Testis (tissue), 3 donors: ENCODE results near the gene MAP2K3. TPM values are rescaled to one million over a fixed set of nuclear protein-coding genes. Genes with fewer than 3 reads are reported as not detected.

ENCODE experiments used
- DNase-seq: peaks from one replicate; pipeline ENCODE4 v3.0.0-alpha.2; 2019
- H3K27ac ChIP-seq, 2 donors: fragments of 200-600 bp; sonication (generic); one replicate each; pipeline ENCODE4 v1.5.1; 2019
- H3K27me3 ChIP-seq: fragments of 200-600 bp; sonication (generic); one replicate; pipeline ENCODE4 v1.5.1; 2019
- H3K36me3 ChIP-seq: fragments of 200-600 bp; sonication (generic); one replicate; pipeline ENCODE4 v1.5.1; 2017; ENCODE audit warnings: low read depth; ENCODE audit errors: missing control alignments
- H3K4me1 ChIP-seq: fragments of 200-600 bp; sonication (generic); one replicate; pipeline ENCODE4 v1.5.1; 2019
- H3K4me3 ChIP-seq, 2 donors: fragments of 200-600 bp; sonication (generic); one replicate each; pipeline ENCODE4 v1.5.1; 2017 to 2019
- H3K9me3 ChIP-seq: fragments of 200-600 bp; sonication (generic); one replicate; pipeline ENCODE4 v1.5.1; 2017
- POLR2A ChIP-seq: fragments of 450-650 bp; IDR thresholded peaks from one replicate; pipeline ENCODE4 v1.6.1; 2017; ENCODE audit warnings: antibody characterized with exemption, mild to moderate bottlenecking, moderate library complexity
- WGBS, 2 donors: methylation state at CpG; one replicate each; pipeline ENCODE4 v1.1.5; 2018; 5-methylcytosine and 5-hydroxymethylcytosine counted together
- intact Hi-C: fragments of 100-400 bp; cut with DNase I; formaldehyde crosslinking; loops from one replicate; pipeline ENCODE4 v1.15.1; 2023; ENCODE audit warnings: low total_unique reads
- polyA plus RNA-seq: library from polyadenylated mRNA; stranded (reverse); fragments of 350-450 nt; fragmentation: Illumina TruSeq; extraction: RNeasy Lipid Tissue Mini Kit (QIAGEN cat#74804); gene quantifications from one replicate; pipeline ENCODE4 v1.2.3, GENCODE V29; 2014; ENCODE audit warnings: low read depth, low replicate concordance; ENCODE audit not compliant: insufficient read depth
- total RNA-seq, 2 donors: library from RNA; depleted of rRNA; stranded (reverse); fragments of >200 nt; gene quantifications; one replicate each; pipeline ENCODE4 v1.2.3, GENCODE V29; 2016
- TF ChIP-seq, protein P1 (sequence below), 3 experiments: fragments of 450-650 bp in 2 of 3; fragments of 200-600 bp in 1 of 3; sonication (generic) in 1 of 3; IDR thresholded peaks; one replicate each; pipeline ENCODE4 v1.5.1; 2016 to 2019; ENCODE audit warnings: antibody characterized with exemption in 3 of 3, mild to moderate bottlenecking in 2 of 3, moderate library complexity in 1 of 3

The MAP2K3 gene
- total and polyA plus RNA-seq, 3 donors from 2014 or later, result 13.5 to 17.5 (median 15.4) TPM

DNA sequence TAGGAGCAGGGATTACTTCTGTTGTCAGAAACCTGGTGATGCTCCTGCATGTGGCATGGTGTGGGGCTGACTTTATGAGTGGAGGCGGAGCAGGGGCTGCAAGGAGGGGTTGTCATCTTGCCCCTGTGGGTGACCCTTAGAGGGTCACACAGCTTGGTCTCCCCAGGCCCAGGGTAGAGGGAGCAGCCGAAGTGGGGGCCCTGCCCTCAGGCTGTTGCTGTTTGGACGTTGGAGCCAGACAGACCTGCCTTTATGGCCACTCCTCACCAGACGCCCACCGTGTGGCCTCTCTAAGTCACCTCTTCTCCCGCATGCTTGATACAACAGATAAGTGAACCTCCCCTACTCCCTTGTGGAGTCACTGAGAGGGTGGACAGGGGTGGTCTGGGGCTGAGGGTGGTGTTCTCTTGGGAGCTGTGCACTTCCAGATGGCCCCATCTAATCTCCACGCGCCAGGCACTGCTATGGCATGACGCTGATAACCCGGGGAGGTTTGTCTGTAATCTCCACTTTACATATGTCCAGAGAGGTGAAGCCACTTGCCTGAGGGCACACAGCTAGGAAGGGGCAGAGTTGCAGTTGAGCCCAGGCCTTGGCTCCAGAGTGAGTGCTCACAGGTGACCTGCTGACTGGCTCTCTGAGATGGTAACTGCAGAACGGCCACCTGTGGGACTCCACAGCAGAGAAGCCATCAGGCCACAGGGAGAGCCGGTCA, 10.0 kb downstream of the MAP2K3 start:
- Histone ChIP-seq H3K36me3 (no peaks in the 10 kb centered on the region), H3K4me1 (no peaks in the 10 kb centered on the region), H3K9me3 (no peaks in the 10 kb centered on the region), H3K4me3 (no peak overlapping the region), H3K27me3 (no peaks in the 10 kb centered on the region), H3K27ac (no peak overlapping the region)
- intact Hi-C loops, result no loop called here
- no peak for DNase-seq
- TF ChIP-seq, protein P1, sequence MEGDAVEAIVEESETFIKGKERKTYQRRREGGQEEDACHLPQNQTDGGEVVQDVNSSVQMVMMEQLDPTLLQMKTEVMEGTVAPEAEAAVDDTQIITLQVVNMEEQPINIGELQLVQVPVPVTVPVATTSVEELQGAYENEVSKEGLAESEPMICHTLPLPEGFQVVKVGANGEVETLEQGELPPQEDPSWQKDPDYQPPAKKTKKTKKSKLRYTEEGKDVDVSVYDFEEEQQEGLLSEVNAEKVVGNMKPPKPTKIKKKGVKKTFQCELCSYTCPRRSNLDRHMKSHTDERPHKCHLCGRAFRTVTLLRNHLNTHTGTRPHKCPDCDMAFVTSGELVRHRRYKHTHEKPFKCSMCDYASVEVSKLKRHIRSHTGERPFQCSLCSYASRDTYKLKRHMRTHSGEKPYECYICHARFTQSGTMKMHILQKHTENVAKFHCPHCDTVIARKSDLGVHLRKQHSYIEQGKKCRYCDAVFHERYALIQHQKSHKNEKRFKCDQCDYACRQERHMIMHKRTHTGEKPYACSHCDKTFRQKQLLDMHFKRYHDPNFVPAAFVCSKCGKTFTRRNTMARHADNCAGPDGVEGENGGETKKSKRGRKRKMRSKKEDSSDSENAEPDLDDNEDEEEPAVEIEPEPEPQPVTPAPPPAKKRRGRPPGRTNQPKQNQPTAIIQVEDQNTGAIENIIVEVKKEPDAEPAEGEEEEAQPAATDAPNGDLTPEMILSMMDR (IDR thresholded peaks at IDR 0.05), result no peak
- TF ChIP-seq POLR2A, result no peak
- 70 to 71% methylated on average over 12 of the region's 12 CpGs for WGBS, 2 donors

DNA sequence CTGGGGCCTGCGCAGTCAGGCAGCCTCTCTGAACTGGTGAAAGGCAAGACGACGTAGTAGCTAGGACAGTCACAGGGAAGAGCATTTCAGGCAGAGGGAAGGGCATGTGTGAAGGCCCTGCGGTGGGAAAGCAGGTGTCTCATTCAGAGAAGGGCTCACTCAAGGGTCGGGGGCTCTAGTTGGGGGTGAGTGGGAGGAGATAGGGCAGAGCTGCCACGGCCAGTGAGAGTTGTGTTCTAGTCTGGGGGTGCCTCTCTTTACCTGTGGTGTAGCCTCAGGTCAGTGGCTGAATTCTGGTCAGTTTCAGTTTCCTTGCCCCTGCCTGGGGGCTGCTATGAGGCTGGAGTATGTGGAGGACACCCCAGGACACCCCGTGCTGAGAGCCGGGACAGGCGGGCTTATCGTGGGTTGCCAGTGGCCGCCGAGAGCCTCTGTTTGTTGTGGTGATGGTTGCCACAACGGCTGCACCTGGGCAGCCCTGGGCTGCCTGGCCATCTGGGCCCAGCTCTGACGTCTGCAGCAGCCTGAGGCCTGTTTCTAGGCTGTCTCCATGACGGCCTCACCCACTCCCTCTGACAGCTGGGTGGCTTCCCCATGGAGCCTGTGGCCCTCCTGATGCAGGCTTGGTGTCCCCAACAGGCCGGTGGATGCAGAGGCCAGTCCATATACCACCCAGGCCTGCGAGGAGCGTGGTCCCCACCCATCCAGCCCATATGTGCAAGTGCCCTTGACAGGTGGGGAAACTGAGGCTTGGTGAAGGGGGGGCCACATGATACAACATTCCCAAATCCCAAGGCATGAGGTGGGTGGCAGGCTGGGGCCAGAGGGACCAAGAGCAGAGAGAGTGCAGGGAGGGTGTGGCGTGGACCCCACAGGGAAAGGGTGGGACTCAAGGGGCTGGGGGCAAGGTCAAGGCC, 10.8 kb downstream of the MAP2K3 start:
- intact Hi-C loops, result no loop called here
- H3K9me3 ChIP-seq, result no peaks in the 10 kb centered on the region
- no peak for DNase-seq
- H3K4me3 ChIP-seq, result no peak overlapping the region
- H3K36me3 ChIP-seq, result no peaks in the 10 kb centered on the region
- H3K4me1 ChIP-seq, result no peaks in the 10 kb centered on the region
- TF ChIP-seq, protein P1 (IDR thresholded peaks at IDR 0.05), result no peak
- no peak for TF ChIP-seq POLR2A
- WGBS, 2 donors, result 67 to 79% methylated on average over 13 to 19 of the region's 19 CpGs
- no peak overlapping the region for H3K27ac ChIP-seq
- H3K27me3 ChIP-seq, result no peaks in the 10 kb centered on the region

DNA sequence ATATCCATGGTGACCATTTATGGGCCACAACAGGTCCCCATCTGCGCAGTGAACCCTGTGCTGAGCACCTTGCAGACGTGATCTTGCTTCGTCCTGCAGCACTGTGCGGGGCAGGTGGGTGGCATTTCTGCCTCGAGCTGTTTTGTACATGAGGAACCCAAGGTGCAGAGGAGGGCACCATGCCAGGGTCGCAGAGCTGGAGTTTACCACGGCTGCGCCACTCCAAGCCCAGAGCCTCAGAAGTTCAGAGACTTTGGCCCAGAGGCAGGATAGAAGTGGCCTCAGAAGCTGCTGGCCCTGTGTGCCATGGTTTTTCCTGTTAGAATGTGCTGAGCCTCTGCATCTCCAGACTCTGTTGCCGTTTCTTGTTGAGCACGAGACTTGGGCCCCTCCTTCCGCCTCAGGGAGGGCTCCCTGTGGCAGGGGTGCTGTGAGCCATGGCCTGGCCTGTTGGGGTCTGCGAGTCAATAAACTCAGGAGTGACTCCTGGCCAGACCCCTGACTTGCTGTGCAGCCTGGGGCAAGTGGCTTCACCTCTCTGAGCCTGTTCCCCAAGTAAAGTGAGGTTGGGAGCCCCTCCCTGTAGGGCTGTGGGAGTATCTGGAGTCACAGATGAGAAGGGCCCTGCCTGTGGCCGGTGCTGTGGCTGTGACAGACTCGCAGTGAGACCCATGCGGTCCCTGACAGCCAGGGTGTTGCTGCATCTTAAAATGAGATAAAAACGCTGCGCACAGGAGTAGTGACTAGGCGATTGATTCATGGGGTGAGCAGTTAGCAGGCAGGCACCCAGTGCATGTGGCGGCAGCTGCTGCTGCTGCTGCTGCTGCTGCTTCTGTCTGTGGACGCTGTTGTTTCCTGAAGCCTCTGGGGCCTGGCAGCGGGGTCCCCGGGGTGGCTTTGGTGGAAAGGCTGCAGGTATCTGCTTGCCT, 11.8 kb downstream of the MAP2K3 start:
- Histone ChIP-seq H3K36me3 (no peaks in the 10 kb centered on the region), H3K27ac (no peak overlapping the region), H3K4me3 (no peak overlapping the region), H3K4me1 (no peaks in the 10 kb centered on the region), H3K9me3 (no peaks in the 10 kb centered on the region), H3K27me3 (no peaks in the 10 kb centered on the region)
- no peak for DNase-seq
- WGBS, 2 donors, result 67 to 70% methylated on average over 18 to 22 of the region's 22 CpGs
- intact Hi-C loops, result no loop called here
- TF ChIP-seq, protein P1 (IDR thresholded peaks at IDR 0.05), result no peak
- TF ChIP-seq POLR2A, result no peak

DNA sequence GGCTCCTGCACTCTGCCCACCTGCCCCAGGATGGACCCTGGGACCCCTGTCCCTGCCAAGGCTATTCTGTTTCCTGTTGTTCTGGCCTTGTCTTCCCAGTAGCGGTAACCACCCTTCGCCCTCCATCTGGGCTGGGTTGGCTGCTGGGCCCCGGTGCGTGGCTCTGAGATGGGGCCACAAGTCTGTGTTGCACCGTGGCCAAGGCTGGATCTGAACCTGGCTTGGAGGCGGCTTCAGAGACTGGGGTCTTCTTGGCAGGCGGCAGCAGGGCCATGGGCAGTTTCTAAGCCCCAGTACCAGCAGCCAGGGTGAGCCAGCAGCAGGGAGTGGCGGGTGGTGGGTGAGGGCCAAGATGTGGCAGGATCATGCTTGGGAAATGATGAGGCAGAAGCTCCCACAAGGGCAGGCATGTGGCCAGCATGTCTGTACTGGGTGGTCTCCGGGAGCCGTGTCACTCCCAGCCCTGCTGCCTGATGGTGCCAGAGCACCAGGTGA, 12.6 kb downstream of the MAP2K3 start:
- H3K9me3 ChIP-seq, result no peaks in the 10 kb centered on the region
- intact Hi-C loops, result no loop called here
- TF ChIP-seq, protein P1 (IDR thresholded peaks at IDR 0.05), result no peak
- no peak for TF ChIP-seq POLR2A
- H3K4me1 ChIP-seq, result no peaks in the 10 kb centered on the region
- 70 to 80% methylated on average over 9 to 10 of the region's 10 CpGs for WGBS, 2 donors
- H3K27ac ChIP-seq, result no peak overlapping the region
- DNase-seq, result no peak
- H3K4me3 ChIP-seq, result no peak overlapping the region
- no peaks in the 10 kb centered on the region for H3K36me3 ChIP-seq
- no peaks in the 10 kb centered on the region for H3K27me3 ChIP-seq
